Breast epithelium (tissue), 3 donors: Measurements from ENCODE around the gene NPC1L1.

Experiments
- POLR2A ChIP-seq: fragments of 450-650 bp; IDR thresholded peaks from one replicate; pipeline ENCODE4 v1.6.1; 2016; ENCODE audit warnings: antibody characterized with exemption, mild to moderate bottlenecking, moderate library complexity
- POLR2AphosphoS5 ChIP-seq, 3 donors: sonication (generic); formaldehyde crosslinking; IDR thresholded peaks; one replicate each; pipeline ENCODE4 v1.6.1; 2017; ENCODE audit warnings: antibody characterized with exemption in 3 of 3

DNA sequence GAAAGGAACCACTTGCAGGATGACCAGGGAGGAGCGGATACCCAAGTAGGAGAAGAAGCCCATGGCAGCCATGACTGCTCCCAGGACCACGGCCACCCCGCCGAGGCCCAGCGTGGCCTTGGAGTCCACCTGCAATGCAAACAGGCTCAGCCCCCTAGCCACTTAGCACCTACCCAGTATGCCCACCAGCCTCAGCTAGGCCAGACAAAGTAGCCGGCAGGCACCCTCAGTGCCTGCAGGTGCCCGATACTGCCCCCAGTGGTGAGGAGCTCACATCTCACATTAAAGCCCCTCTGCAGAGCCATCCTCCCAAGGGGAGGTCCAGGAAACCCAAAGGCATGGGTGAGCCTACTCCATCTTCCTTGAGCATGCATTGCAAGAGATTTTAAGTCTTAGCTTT is 6.6 kb downstream of the NPC1L1 start:
- TF ChIP-seq POLR2A, result no peak
- no peak for TF ChIP-seq POLR2AphosphoS5 (IDR thresholded peaks at IDR 0.05)
